ENCODE measurements around the gene HYAL2. TPM values are rescaled to one million over a fixed set of nuclear protein-coding genes. Genes with fewer than 3 reads are reported as not detected.
"Not testable (repeated sequence)": the region's sequence is repeated elsewhere in the genome, so short reads cannot be mapped to it uniquely, and the experiment has no call there.

The HYAL2 gene
- total and polyA plus RNA-seq, 7 donors: 20.6 to 61.7 (median 27.2) TPM

DNA sequence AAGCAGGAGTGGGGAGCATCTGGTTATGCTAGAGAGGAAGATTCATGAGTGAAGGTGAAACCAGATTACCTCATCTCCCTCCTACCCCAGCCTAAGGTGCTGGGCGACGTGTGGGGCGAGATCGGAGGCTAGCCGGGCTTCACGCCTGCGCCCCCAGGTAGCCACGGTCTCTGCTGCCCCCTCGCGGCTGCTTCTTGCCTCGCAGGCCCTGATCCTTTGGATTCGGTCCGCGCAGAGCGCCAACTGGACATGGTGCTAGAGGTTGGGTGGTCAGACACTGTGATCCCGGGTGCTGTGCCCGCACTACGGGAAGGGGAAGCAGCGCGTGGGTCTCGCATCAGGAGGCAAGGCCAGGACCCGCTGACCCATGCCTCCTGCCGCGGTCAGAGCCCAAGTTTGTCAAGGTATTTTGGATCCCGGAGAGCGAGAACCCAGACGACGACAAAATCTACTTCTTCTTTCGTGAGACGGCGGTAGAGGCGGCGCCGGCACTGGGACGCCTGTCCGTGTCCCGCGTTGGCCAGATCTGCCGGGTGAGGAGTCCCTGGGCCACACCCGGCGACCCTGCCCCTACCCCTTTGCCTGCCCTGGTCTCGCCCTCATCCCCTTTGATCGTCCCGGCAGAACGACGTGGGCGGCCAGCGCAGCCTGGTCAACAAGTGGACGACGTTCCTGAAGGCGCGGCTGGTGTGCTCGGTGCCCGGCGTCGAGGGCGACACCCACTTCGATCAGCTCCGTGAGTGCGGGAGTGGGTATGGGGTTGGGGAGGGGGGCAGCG is 49.4 kb downstream of the HYAL2 start:
- Histone ChIP-seq H3K9me3 (no peaks in the 10 kb centered on the region), H3K27ac (no peak overlapping the region), H3K27me3 (ENCODE audit: insufficient read depth in 3 of 3, low read length in 2 of 3) (peaks cover 0 to 1% (median 0%) of the 10 kb centered on the region in 3 donors), H3K4me3 (peak overlapping the region; percentile 38), H3K36me3 (ENCODE audit: insufficient read depth in 1 of 2, low read depth in 1 of 2) (no peaks in the 10 kb centered on the region), H3K4me1 (peaks cover 30% of the 10 kb centered on the region)
- ATAC-seq (peak; percentile 79 to 86 (median 84)), DNase-seq (peak; percentile 86 to 93)
- 15 to 18% (median 16%) methylated on average over 58 to 61 of the region's 61 CpGs for WGBS, 3 donors
- TF ChIP-seq, protein P1, sequence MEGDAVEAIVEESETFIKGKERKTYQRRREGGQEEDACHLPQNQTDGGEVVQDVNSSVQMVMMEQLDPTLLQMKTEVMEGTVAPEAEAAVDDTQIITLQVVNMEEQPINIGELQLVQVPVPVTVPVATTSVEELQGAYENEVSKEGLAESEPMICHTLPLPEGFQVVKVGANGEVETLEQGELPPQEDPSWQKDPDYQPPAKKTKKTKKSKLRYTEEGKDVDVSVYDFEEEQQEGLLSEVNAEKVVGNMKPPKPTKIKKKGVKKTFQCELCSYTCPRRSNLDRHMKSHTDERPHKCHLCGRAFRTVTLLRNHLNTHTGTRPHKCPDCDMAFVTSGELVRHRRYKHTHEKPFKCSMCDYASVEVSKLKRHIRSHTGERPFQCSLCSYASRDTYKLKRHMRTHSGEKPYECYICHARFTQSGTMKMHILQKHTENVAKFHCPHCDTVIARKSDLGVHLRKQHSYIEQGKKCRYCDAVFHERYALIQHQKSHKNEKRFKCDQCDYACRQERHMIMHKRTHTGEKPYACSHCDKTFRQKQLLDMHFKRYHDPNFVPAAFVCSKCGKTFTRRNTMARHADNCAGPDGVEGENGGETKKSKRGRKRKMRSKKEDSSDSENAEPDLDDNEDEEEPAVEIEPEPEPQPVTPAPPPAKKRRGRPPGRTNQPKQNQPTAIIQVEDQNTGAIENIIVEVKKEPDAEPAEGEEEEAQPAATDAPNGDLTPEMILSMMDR (IDR thresholded peaks at IDR 0.05): peak; percentile 99
- intact Hi-C loops (cut with DNase I): loop anchor here (1.0 to 5.0 kb wide), 5 partner anchors 46 to 151 kb away; partner anchors contain the start of gene GNAT1 (in 1 of the 2)

DNA sequence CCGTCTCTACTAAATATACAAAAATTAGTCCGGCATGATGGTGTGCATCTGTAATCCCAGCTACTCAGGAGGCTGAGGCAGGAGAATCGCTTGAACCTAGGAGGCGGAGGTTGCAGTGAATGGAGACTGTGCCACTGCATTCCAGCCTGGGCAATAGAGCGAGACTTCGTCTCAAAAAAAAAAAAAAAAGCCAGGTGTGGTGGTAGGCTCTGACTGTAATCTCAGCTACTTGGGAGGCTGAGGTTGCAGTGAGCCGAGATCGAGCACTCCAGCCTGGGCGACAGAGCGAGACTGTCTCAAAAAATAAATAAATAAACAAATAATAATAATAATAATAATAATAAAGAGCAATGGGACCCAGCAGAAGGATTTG is 50.0 kb downstream of the HYAL2 start:
- peaks cover 35% of the 10 kb centered on the region for H3K4me1 ChIP-seq
- intact Hi-C loops (cut with DNase I): loop anchor here (2.0 to 5.0 kb wide), 4 partner anchors 46 to 150 kb away; partner anchors contain the start of gene GNAT1 (in 1 of the 2)

DNA sequence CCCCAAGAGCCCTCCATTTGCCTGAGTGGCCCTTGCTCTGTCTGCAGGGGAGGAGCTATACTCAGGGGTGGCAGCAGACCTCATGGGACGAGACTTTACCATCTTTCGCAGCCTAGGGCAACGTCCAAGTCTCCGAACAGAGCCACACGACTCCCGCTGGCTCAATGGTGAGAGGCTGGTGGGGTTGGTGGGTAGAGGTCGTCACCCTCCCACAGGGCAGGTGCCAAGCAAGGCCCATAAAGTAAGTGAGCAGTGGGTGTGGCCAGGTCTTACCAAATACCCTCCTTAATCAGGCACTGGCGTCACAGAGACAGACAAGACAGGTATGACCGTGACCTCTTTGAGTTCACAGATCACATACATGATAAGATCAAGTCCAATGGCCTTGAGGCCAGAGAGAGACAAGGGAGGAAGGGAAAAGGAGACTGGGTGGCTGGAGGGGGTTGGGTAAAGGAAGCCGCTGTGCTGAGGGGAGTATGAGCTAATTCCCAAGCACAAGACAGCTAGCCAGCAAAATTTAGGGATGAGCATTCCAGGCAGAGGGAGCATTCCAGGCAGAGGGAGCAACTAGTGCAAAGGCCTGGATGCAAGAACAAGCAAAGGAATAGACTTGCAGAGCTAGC is 51.1 kb downstream of the HYAL2 start:
- H3K36me3 ChIP-seq (ENCODE audit: insufficient read depth in 1 of 2, low read depth in 1 of 2): no peaks in the 10 kb centered on the region
- H3K4me3 ChIP-seq: no peak overlapping the region
- H3K27me3 ChIP-seq (ENCODE audit: insufficient read depth in 3 of 3, low read length in 2 of 3): peaks cover 0 to 1% (median 0%) of the 10 kb centered on the region in 3 donors
- TF ChIP-seq, protein P1 (IDR thresholded peaks at IDR 0.05): no peak
- H3K9me3 ChIP-seq: no peaks in the 10 kb centered on the region
- no peak for ATAC-seq
- intact Hi-C loops (cut with DNase I): loop anchor here (5.0 kb wide), 2 partner anchors 79 to 149 kb away; partner anchors contain the start of gene GNAT1 (in 1 of the 2)
- H3K27ac ChIP-seq: no peak overlapping the region
- no peak for DNase-seq
- WGBS, 3 donors: 85 to 91% (median 89%) methylated on average over 10 of the region's 10 CpGs
- H3K4me1 ChIP-seq: peaks cover 43% of the 10 kb centered on the region

More for the DNA sequence above, 50.0 kb downstream of the HYAL2 start:
- not testable (repeated sequence) for H3K27ac ChIP-seq; H3K27me3 ChIP-seq (ENCODE audit: insufficient read depth in 3 of 3, low read length in 2 of 3); H3K9me3 ChIP-seq; ATAC-seq; H3K36me3 ChIP-seq (ENCODE audit: insufficient read depth in 1 of 2, low read depth in 1 of 2); DNase-seq
- H3K4me3 ChIP-seq: peak overlapping the region; percentile 38
- WGBS, 3 donors: 59 to 68% (median 63%) methylated on average over 10 of the region's 10 CpGs

DNA sequence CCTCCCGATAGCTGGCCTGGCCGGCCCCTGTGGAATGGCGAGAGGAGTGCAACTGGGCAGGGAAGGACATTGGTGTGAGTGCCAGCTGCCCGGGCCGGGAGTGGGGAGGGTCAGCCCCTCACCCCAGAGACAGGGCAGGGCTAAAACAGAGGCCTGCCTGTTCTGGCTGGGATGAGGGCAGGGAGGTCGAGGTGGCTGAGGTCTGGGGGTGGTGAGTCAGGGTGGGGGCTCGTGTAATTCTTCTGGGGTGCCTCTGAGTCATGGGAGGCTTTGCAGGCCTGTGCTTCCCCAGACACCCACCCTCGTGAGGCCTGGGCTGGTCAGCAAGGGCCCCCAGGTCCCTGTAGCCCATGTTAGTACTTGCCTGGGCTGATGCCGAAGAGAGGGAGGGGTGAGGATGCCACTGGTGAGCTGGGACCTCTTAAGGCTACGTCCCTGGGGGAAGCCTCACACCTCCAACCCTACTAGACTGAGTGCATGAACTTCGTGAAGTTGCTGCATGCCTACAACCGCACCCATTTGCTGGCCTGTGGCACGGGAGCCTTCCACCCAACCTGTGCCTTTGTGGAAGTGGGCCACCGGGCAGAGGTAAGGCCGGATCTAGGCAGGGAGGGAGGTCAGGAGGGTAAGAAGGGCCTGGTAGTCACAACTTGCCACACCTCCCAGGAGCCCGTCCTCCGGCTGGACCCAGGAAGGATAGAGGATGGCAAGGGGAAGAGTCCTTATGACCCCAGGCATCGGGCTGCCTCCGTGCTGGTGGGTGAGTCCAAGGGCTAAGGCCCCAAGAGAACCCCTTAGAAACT is 51.9 kb downstream of the HYAL2 start:
- TF ChIP-seq, protein P1 (IDR thresholded peaks at IDR 0.05): no peak
- Histone ChIP-seq H3K36me3 (ENCODE audit: insufficient read depth in 1 of 2, low read depth in 1 of 2) (no peaks in the 10 kb centered on the region), H3K27me3 (ENCODE audit: insufficient read depth in 3 of 3, low read length in 2 of 3) (peaks cover 0 to 1% (median 0%) of the 10 kb centered on the region in 3 donors), H3K4me3 (no peak overlapping the region), H3K27ac (no peak overlapping the region), H3K9me3 (no peaks in the 10 kb centered on the region), H3K4me1 (peaks cover 47% of the 10 kb centered on the region)
- ATAC-seq (no peak), DNase-seq (no peak)
- intact Hi-C loops (cut with DNase I): loop anchor here (5.0 kb wide), 2 partner anchors 78 to 148 kb away; partner anchors contain the start of gene GNAT1 (in 1 of the 2)
- WGBS, 3 donors: 70 to 73% (median 70%) methylated on average over 17 to 19 of the region's 19 CpGs

Measured in psoas muscle (tissue), 8 donors.